Measurements from ENCODE around the gene BABAM2. TPM values are rescaled to one million over a fixed set of nuclear protein-coding genes. Genes with fewer than 3 reads are reported as not detected.
"Not testable (repeated sequence)": the region's sequence is repeated elsewhere in the genome, so short reads cannot be mapped to it uniquely, and the experiment has no call there.

The BABAM2 gene
- total RNA-seq, 1 experiment from 2014 or later, result 37.2 TPM

DNA sequence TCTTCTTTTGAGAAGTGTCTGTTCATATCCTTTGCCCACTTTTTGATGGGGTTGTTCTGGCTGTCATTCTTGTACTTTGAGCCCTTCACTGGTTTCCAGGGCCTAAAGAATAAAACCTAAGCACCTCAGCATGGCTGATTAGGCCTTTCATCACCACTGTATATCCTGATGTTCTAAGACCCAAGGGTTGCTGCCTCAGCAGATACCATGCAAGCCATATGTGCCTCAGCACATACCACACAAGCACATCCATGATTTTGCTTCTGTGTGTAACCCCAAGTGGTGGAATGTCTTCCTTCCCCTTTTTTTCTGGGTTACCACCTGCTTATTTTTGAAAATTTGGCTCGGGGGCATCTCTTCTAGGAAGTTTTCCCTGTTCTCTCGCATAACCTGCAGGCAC, 11.7 kb upstream of the BABAM2 start:
- DNase-seq (ENCODE audit: low read depth), result no peak

DNA sequence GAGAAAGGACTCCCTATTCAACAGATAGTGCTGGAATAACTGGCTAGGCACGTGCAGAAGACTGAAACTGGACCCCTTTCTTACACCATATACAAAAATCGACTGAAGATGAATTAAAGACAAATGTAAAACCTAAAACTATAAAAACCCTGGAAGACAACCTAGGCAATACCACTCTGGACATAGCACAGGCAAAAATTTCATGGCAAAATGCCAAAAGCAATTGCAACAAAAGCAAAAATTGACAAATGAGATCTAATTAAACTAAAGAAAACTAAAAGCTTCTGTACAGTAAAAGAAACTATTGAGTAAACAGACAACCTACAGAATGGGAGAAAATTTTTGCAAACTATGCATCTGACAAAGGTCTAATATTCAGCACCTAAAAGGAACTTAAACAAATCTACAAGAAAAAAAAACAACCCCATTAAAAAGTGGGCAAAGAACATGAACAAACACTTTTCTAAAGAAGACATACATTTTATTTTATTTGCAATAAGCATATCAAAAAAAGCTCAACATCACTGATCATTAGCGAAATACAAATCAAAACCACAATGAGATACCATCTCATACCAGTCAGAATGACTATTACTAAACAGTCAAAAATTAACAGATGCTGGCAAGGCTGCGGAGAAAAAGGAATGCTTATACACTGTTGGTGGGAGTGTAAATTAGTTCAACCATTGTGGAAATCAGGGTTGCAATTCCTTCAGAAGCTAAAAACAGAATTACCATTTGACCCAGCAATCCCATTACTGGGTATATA, 8.5 kb upstream of the BABAM2 start:
- not testable (repeated sequence) for DNase-seq (ENCODE audit: low read depth)

DNA sequence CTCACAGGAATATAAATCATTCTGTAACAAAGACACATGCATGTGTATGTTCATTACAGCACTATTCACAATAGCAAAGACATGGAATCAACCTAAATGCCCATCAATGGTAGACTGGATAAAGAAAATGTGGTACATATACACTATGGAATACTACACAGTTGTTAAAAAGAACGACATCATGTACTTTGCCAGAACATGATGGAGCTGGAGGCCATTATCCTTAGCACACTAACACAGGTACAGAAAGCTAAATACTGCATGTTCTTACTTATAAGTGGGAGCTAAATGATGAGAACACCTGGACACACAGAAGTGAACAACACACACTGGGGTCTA, 8.0 kb upstream of the BABAM2 start:
- not testable (repeated sequence) for DNase-seq (ENCODE audit: low read depth)

DNA sequence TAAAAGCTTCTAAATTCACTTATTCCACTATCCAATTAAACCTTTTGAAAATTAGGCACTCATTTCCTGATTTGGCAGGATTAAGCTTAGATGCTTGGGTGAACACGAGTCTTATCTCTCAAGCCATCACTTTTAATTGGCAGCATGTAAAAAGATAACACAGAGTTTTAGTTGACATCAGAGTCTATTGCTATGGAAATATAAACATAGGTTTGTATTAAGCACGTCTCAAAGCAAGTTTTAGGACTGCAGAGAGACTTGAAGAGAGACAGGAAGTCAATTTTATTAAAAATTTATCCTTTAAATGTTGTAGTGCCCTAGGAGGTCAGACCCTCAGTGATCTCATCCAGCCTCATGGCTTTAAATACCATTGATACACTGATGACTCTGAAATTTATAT, 5.9 kb upstream of the BABAM2 start:
- DNase-seq (ENCODE audit: low read depth), result no peak

DNA sequence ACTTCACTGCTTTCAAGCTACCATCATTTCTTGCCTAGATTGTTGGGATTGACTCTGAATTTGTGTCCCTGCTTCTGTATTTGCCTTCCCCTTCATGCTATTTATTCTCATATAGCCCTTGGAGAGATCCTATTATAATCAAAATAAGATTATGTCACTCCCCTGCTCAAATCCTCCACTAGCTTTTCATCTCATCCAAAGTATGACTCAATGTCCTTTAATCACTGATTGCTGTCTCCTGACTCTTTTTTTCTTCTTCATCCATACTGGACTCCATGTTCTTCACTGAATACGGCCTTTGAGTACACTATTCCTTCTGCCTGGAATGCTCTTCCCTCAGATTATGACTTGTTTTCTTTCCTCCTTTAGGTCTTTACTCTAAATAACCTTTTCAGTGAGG, 5.3 kb upstream of the BABAM2 start:
- no peak for DNase-seq (ENCODE audit: low read depth)

DNA sequence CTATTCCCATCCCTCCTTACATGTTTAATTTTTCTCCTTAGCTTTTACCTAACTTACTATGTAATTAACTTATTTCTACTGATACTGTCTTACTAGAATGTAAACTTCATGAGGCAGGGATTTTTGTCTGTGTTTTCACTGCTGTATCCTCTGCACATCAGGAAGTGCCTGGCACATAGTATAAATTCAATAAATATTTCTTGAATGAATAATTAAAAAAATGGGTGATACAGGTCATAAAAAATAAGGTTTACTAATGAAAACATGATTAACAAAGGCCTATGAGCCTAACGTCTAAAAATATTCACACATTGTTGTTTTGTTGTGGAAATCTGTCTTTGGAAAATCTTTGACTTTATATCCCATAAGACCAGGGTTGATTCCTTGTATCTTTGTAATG, 4.9 kb upstream of the BABAM2 start:
- DNase-seq (ENCODE audit: low read depth), result no peak

DNA sequence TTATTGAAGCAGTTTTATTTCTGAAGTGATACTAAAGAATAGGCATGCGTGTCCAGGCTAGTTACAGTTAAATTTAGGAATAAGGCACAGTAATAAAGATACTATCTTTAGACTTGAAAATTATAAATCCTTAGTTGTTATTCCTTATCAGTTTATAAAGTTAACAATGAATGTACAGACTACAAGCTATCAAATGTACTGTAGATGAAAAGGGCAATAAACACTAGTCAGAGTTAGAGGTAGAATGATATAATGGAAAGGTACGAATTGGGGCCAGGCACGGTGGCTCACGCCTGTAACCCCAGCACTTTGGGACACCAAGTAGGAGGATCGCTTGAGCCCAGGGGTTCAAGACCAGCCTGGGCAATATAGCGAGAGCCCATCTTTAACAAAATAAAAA, 4.2 kb upstream of the BABAM2 start:
- no peak for DNase-seq (ENCODE audit: low read depth)

DNA sequence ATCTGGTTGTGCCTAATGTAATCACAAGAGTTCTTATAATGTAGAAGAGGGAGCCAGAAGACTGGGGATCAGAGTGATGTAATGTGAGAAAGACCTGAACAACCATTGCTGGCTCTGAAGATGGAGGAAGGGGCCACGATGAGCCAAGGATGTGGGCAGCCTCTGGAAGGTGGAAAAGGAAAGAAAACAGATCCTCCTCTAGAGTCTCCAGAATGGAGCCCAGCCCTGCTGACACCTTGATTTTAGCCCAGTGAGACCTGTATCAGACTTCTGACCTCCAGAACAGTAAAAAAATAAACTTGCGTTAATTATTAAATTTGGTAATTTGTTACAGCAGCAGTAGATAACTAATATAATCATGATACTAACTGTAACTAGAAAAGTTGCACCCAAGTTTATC, 3.4 kb upstream of the BABAM2 start:
- DNase-seq (ENCODE audit: low read depth), result no peak

DNA sequence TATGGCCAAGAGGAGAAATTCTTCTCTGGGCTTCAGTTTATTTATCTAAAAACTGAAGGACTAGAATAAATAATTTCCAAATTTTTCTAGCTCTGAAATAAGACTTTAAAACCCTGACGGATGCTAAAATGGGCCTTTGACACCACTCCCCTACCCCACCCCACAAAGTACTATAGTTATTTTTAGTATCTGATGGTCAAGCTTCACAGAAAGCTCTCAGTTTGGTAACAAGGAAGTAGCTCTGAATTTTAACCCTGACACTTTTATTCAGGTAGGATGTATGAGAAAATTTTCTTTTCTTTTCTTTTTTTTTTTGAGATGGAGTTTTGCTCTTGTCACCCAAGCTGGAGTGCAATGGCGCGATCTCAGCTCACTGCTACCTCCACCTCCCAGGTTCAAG, 2.7 kb upstream of the BABAM2 start:
- no peak for DNase-seq (ENCODE audit: low read depth)

DNA sequence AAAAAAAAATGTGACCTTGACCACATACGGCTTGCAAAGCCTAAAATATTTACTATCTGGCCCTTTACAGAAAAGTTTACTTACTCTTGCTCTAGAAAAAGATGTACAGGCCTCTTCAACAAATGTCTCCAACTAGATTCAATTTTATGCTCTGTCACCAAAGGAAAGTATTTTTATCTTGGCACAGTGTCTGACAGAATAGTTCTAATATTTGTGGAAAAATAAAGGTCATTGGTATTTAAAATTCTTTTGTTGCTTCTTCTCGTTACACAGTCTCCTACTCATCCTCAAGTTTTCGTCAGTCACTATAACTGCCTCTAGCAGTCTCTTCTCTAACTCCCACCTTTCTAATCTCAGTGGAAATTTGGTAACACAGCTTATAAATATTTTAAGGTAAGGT, 1.7 kb upstream of the BABAM2 start:
- DNase-seq (ENCODE audit: low read depth), result no peak

DNA sequence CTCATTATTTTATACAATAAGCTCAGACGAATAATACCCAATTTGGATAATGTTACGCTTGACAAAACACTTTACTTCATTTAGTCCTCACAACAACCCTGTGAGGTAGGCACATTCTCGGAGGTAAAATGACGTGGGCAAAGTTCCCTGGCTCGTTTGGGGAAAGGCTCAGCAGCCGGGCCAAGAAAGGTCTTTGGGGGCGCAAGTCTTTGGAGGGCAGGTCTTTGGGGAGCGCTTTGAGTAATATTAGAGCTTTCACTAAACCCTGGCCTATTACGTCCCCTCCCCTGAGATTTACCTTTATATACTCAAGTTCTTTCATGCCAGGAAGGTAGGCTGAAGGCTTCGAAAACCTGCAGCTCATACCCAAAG, 769 bp upstream of the BABAM2 start:
- DNase-seq (ENCODE audit: low read depth), result peak; percentile 29

DNA sequence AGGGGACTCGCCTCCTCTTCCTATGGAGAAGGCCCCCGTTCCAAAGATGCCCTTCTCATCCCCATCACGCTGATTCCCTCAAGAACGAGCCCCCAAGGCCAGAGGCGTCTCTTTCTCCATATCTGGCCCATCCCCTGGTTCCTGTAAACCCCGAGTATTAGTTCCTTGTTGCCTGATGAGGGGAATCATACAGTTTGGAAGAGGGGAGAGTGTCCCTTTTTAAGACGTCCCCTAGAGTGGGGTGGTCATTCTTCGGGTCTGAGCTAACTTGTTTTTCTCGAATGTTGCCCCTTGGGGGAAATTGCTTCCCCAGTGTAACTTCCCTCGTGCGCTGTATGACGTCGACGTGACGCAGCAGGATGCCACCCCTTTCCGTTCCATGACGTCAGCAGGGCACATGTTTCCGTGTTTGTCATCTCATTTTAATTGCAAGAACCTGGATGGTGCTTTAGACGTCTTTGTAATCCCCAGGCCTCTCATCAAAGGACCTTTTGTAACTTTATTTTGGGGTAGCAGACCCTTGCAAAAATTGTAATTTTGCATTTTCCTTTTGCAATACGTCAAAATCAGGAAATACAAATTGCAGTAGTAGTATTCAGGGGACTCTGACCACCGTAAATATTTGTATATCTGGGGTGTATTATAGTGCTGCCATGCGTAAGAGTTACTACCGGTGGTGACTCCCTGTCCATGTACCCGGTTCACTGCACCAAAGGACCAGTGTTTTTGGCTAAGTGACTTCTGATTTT, 569 bp downstream of the BABAM2 start:
- peak; percentile 75 for DNase-seq (ENCODE audit: low read depth)

DNA sequence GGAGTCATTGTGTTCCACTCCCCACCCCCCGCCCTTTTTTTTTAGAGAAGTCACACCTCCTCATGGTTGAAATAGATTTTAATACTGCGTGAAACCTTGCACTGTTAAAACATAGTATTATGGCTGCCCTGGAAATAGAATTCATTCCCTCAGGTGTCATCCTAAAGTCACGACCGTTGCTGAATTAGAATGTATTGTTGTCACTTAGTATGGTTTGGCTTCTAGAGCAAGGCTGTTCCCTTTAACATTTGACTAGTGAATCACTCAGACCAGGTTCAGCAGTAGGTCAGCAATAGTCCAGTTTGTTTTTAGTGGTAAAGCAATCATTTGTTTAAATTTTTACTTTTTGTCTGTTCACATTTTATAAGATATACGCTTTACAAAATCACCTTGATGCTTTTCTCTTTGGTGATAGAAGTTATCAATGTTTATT, 1.2 kb downstream of the BABAM2 start:
- DNase-seq (ENCODE audit: low read depth), result no peak

DNA sequence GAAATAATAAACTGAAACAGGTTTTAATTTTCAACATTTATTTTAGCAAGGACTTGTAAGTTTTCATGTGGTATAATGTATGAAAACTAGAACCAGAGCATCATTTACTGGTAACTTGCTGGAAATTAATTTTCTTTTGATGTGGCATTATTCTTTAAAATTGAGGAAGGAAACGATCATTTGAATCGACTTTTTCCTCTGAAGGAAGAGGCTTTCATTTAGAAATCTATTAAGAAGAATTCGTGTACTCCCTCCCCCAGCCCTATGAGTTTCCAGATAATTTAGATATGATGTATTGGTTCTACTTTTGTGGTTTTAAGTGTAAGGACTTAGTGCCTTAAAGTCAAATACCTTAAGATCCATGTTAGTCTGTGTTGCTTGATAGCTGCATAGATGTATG, 2.5 kb downstream of the BABAM2 start:
- no peak for DNase-seq (ENCODE audit: low read depth)

DNA sequence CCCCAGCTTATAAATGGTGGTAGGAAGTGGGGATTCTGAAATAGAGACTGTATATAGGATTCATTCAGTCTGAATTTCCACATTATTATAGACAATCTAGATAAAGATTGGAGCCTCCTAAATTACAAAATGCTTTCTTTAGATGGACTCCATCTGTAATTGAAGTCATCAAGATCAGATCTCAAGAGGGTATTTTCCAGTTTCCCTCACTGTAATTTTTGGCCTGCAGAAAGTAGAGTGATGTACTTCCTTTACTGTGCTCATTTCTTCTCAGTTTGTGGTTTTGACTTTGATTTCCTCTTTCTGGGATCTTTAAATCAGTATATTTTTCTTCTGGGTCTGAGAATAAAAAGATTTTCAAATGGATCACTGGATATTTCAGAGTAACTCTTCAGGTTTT, 7.2 kb downstream of the BABAM2 start:
- no peak for DNase-seq (ENCODE audit: low read depth)

DNA sequence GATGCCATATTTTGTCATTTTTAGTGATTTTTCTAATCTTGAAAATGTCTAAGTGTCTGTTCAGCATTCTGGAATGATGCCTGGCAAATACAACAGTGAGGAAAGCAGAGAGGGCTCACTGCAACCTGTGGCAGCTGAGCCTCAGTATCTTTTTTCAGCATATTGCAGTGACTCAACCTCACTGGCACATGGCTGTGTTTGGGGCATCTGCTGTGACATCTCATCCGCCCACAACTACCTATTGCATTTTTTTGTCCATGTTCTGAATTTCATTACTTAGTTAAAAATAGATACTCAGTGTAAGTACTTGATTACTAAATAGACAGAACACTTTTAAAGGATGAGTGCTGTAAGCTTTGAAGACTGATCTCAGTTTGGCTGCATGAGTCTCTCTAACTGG, 10.7 kb downstream of the BABAM2 start:
- no peak for DNase-seq (ENCODE audit: low read depth)

DNA sequence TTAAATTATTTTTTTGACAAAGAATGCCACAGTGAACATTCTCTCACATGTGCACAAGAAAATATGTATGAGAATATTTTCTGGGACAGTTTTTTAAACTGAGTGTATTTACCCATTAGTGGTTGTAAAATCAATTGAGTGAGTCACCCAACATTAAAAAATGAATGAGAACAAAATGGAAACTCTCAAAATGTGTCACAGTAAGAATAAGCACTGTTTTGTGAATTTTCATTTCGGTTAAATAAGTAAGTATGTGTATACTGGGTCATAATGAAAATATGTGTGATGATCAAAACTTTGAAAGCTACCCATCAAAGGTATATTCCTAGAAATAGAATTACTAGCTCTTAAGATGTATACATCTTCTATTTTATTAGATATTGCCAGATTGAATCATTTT, 11.6 kb downstream of the BABAM2 start:
- no peak for DNase-seq (ENCODE audit: low read depth)

DNA sequence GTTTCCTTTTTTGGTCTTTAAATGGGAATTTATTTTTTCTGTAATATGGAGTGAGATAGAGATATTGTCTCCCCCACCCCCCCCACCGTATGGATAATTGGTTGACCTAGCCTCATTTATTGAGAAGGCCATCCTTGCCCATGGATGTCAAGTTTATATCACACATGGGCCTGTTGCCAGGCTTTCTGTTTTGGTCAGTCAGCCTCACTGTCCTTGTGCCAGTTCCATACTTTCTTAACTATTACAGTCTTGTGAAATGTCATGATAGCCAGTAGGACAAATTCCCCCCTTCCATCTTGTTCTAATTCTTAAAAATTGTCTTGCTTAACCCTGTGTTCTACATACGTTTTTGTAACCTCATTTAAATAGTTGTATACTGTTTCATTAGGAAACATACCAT, 12.5 kb downstream of the BABAM2 start:
- no peak for DNase-seq (ENCODE audit: low read depth)

DNA sequence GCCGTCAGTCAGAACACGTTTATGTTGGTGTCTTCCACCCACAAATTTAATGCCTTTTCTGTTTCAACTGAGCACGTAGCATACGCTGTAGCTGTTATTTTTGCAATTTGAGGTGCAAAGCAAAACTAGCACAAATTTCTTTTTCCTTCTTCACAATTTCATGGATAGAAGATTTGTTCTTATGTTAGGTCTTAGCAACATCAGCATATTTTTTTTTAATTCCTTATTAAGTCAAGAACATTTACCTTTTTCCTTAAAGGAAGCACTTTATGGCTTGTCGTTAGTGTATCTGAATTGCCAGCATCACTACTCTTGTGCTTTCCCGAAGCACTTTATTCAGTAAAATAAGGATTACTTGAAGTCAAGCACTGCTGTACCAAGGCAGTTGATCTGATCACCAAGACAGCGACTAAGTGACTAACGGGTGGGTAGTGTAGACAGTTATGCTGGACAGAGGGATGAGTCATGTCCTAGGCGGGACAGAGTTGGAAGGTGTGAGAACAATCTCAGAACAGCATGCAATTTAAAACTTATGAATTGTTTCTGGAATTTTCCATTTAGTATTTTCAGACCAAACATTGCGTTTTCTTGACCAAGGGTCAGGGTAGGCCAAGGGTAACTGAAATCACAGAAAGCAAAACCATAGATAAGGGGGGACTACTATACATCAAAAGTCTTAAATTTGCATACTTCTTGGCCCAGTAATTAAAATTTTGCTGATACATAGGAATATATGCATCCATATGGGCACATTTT, 13.3 kb downstream of the BABAM2 start:
- peak; percentile 67 for DNase-seq (ENCODE audit: low read depth)

DNA sequence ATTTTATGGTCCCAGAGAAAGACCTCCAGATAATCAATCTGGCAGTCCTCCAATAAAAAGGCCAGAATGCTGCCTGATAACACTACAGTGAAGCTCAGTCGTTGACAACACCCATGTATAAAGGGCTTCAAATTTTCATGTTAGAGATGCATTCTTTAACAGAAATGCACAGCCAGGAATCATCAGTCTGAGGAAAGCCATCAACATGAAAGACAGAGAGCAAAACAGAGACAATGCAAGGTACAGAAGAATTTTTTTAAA, 13.8 kb downstream of the BABAM2 start:
- no peak for DNase-seq (ENCODE audit: low read depth)

DNA sequence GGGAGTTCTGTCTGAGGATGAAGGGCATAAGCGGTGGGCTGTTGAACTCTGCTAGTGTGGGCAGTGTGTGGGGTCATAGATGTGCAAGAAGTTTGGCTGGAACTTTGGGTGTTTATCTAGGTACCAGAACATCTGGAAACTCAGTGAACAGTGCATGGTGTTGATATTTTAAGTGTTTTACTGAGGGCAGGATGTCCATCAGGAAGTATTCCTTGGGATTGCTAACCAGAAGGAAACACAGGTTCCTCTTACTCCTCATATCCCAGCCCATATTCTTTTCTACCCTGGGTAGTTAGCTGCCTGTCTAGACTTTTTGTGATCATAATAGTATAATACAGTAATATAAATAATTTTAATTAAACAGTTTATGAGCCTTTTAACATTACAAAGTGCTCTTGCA, 15.5 kb downstream of the BABAM2 start:
- no peak for DNase-seq (ENCODE audit: low read depth)

DNA sequence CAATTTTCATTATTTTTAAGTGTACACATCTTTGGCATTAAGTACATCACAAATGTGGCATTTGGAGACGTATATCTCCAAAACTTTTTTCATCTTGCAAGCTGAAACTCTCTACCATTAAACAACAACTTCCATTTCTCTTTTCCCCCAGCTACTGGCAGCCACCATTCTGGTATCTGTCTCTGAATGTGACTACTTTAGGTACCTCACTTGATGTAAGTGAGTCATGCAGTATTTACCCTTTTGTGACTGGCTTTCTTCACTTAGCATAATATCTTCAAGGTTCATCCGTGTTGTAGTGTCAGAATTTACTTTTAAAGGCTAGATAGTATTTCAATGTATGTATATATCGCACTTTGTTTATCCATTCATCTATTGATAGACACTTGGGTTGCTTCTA, 17.0 kb downstream of the BABAM2 start:
- DNase-seq (ENCODE audit: low read depth), result peak; percentile 11

DNA sequence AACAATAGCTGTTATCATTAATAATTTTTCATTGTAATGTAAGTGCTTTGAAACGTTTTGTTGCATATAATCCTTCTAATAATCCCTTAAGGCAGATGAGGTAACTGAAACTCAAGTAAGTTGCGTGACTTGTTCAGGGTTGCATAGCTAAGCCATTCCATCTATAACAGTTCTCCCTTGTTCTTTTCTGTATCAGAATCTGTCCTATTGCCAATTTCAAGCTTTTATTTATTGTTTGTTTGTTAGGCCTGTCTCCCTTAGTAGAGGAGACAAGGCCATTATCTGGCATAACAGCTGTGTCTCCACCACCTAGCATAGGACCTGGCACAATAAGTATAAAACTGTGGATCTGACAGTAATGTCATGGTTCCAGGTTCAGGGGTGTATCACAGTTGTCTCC, 19.4 kb downstream of the BABAM2 start:
- no peak for DNase-seq (ENCODE audit: low read depth)
